Stimulated activated CD4-positive, alpha-beta T cell treated with anti-CD3 and anti-CD28 coated beads, Interleukin-1b, Interleukin-23, amount 100 ng/mL, for 1 hour (primary cell): ENCODE measurements around the gene ABLIM1.

Experiments used
- DNase-seq, 2 donors: peaks; one replicate each; pipeline ENCODE4 v3.0.0-alpha.2; 2020; ENCODE audit warnings: low read depth in 2 of 2

The ABLIM1 gene

DNA sequence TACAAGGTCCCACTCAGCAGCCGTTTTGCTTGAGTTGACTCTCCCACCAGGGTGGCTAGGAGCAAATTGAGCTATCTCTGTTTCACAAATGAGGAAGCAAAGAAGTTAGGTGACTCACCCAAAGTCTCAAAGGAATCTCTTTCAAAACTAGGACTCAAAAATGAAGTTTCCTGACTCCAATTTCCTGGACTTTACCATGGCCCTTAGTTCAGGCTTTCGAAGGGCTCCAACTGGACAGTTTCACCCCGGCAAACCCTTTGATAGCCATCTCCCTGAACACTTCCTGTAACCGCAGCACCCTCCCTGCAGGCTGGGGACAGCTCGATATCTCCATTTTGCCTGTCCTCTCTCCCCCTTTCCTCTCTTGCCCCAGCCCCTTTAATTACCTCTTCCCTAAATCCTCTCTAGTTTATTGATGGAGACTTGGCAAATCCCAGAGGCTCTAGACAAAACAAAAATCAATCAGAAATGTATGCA, 249.1 kb downstream of the ABLIM1 start:
- DNase-seq: no peak

DNA sequence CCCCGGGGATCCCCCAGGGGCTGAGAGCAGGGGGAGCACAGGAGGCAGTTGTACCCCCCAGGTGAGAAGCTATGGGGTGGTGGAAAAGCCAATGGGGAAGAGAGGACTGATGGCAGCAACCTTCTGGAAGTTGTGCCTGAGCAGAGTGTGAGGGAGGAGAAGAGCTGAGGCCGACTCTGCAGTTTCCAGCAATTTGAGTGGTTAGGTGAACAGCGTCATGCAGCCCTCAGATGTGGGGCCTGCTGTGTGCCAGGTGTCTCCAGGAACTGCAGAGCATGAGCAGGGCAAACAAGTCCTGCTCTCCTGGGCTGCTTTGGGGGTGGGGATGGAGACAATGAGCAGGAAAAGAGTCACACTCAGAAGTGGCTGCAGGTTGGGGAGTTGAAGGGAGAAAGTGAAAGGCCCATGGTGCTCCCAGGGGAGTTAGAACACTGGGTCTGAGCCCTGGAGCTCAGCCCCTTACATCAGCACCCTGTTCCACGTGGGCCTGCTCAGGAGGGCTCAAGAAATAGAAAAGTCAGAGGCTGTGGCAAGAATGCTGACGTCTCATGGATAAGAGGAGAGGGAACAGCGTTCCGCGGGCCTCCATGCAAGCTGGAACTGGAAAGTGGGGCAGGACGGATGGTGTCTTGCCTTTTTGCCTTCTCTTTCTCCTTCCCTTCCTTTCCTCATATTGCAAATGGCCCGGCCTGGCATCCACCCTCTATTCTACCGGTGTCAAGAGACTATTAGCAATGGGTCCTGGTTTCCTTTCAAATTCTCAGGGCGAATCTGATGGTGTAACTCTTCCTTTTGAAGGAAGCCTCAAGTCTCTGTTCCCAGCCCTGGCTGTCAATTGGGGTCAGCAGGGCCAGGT, 249.7 kb downstream of the ABLIM1 start:
- DNase-seq: no peak

DNA sequence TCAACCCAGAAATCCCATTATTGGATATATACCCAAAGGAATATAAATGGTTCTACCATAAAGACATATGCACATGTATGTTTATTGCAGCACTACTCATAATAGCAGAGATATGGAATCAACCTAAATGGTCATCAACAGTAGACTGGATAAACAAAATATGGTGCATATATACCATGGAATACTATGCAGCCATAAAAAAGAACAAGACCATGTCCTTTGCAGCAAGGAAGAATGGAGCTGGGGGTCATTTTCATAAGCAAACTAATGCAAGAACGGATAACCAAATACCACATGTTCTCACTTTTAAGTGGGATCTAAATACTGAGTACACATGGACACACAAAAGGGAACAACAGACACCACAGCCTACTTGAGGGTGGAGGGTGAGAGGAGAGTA, 251.6 kb downstream of the ABLIM1 start:
- no peak for DNase-seq

DNA sequence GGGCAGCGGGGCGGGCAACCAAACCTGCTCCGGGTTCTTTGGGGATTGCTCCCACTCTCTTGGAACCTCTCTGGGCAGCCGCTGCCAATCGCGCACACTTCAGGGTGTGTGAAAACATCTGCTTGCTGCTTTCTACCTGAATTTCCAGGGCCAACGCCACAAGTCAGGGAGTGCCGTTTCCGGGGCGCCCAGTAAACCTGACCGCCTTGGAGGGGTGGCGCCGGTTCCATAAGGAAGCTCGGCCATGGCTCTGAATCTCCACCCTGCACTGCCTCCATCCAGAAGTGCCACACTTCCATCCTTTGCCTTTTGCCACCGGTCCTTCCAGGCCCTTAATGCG, 253.1 kb downstream of the ABLIM1 start:
- no peak for DNase-seq

DNA sequence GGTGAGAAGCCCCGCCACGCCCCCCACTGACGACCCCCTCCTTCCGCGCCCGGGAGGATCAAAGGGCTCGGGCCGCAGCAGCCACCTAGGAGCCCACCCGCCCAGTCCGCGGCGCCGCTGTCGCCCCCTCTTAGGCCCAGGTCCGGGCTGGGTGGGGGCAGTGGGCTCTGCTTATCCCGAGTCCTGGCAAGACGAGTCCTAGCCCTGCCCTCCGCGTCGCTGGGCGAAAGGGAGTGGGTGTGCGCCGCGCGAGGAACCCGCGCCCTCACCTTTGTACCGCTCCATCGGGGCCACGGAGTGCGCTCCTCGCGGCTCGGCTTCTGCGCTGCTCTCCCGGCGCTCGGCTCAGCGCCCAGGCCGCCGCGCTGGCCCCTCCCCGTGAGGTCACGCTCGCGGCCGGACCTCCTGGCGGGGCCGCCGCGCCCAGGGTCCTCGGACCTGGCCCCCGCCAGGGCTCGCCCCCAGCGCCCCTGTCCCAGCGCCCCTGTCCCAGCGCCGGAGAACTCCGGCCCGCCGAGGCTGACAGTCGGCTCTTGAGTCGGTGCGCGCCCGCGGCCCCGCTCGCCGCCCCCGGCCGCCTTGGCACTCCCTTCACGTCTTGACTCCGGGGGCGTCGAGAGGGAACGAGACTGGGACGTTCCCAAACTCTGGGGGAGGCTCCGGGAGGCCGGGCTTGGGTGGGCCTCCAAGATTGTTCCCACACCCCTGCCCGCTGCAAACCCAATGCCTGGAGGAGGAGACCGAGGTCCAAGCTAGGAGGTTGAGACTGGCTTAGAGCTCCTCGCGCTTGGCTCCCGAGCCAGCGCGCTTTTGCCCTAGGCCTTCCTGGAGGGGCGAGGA, 253.7 kb downstream of the ABLIM1 start, which contains the start of gene AFAP1L2:
TSS of gene AFAP1L2 (minus strand) at position 332 of the 840 bp plus-strand sequence. CDS start at position 285, 47 bp downstream.
- no peak for DNase-seq

DNA sequence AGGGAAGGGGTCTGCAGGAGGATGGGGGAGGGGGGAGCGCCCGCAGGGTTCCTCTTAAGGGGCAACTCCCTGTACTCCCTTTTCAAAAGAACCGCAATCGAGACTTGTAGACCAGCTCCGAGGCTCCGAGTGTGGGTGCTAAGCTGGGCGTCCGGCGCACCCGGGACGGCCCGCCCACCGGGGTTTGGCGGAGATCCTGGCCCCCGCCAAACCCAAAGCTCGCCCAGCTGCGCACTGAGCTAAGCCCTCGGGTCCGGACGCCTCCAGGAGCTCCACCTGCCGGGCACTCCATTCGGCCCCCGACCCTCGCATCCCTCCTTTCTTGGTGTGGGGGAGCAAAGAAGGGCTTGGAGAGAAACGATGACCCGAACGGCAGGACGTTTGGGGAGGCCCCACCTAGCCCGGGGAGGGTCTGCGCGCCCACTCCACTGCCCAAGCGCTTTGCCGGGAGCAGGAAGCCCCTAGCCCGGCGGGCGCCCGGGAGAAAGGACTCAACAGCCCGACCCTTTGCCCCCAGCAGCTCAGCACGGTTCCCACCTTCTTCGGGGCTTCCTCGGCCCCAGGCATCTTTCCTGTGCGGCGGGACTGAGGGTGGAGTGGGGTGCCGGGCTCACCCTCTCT, 254.4 kb downstream of the ABLIM1 start:
- no peak for DNase-seq

DNA sequence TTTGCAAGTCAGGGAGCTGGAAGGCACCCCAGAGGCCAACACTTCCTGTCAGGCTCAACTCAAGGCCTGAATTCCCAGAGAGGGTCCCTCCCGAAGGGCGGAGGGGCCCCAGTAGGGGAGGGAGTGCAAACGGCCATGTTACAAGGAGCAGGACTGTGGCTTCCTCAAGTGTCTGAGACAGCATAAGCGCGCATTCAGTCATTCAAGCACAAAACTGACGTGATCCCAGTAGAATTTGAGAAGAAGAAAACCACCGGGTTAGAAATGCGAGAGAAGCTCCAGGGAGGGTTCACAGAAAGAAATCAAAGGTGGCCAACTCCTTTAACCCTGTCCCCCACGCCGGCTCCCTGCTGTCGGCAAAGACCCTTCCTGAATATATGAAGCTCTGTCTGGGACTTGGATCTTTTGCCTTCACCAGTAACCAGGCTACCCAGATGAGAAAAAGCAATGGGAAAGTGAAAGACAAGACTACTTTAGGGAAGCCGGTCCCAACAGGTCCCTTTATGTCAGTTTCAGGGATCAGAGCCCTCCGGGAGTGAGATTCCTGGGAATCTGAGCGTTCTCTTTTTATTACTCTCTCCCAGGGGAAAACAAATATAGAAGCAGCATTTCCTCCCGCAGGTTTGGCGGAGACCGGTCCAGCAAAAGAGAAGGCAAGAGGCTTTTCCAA, 255.1 kb downstream of the ABLIM1 start:
- DNase-seq: no peak

DNA sequence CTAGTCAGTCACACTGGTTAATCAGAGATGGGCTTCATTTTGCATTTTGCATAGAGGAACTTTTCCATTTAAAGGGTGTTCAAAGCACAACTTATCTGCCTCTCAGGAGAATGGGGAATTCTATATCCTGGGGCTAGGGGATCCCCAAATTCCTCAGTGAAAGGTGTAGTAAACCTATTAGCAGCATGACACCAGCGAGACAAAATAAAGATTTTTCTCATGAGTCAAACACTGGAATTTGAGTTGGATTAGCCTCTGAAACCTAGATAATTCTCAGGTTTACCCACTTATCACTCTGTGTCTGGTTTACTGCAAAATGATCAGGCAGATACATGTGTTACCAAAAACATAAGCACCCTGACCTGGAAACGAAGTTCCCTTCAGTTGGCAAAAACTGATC, 255.8 kb downstream of the ABLIM1 start:
- DNase-seq: no peak

DNA sequence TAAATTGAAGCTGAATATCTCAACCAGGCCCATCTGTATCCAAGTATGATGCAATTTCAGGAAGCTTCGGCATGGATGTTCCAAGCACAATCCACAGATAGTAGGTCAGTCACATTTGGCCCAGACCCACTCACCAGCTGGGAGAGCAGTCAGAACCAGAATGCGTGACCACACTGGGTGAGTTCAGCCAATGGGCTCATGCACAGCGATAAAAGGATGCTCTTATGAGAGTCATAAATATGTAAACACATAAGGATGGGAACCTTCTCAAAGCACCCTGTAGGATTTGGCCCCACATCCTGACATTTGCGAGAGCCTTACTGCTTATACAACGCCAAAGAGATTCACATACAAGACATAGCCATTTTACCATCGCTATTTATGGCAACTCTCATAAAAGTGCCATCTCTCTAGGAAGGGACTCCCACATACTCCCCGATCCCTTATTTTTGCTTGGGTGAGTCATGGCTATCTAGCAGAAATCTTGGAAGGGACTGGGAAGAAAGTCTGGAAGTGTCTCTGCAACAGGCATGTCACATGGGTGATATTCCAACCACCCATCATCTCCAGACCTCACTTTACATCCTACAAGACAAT, 256.8 kb downstream of the ABLIM1 start:
- DNase-seq: no peak

DNA sequence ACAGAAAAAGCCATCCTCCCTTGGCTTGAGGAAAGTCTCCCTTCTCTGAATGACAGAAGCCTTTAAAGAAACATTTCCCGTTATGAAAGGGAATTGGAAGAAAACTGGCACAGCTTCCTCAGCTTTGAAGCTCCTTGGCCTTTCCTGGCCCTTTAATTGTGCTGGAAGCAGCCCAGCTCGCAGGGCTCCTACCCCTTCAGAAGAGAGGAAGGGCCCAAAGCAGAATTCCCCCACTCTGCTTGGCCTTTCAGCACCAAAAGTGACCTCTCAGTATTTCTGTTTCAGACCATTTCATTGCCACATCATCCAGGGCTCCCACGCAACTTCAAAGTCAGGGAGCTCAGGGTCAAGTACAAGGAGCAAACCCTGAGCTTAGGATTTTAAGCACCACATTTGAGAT, 258.0 kb downstream of the ABLIM1 start:
- DNase-seq: no peak

DNA sequence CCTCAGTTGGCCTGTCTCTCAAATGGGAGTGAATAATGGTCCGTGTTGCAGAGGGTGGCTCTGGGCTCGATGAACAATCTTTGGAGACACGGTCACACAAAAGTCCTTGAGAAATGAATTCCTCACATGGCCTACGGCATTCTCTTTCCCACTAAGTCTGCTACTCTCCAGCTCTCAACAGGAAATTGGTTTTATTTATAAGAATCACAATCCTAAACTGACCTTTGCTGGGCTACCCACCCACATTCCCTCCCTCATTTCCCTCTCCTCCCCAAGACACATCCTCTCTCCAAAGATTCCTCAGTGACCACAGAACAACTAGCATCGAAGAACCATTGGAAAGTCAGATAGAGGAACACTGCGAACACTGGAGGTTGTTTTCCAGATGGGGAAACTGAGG, 258.5 kb downstream of the ABLIM1 start:
- DNase-seq: no peak

DNA sequence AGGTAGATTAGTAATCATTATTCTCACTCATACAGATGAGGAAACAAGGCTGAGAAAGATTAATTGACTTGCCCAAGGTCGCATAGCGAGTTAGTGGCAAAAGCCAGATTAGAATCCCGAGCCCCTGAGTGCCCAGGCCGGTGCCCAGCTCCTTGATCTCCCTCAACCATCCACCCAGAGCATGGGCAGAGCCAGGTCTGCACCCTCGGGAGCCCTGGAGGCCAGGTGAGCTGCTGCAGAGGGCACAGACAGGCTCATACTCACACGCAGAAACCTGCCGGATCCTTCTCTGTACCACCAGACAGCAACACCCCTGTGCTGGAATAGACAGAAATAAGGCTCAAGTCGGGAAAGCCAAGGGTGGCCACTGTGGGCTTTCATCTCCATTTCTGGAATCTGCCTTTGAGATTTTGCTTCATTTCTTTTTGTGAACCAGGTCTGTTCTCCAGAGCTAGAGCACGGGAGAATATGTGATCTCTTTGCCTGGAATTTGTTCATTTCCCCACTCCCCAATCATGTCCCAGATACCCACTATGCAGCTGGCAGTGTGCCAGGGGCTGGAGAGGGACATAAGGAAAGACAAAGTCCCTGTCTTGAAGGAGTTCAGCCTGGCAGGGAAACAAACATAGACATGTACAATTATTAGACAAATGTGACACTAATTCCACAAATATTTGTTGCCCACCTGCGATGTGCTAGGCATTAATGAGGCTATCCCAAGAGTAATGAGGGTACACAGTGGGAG, 259.3 kb downstream of the ABLIM1 start:
- DNase-seq: no peak

DNA sequence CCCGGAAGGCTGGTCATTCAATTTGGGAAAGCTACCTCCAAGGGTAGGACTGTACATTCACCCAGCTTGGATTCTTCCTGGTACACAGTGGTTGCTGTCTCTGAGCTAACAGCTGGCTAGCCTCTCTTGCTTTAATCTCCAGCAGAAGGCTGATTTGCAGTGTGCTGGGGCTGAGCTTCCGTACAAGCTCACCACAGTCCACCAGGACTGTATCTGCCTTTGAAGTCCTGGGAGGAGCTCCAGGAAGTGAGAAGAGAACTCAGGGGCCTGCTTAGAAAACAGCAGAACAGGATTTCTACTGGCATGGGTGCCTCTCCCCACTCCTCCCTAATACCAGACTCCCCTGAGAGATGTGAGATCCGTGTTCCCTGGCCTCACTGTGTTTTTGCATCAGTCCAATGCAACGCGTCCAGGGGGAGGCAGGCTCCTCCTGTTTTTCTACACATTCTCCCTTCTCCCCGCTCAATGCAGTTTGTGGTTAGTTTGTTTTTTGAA, 260.4 kb downstream of the ABLIM1 start:
- DNase-seq: no peak

DNA sequence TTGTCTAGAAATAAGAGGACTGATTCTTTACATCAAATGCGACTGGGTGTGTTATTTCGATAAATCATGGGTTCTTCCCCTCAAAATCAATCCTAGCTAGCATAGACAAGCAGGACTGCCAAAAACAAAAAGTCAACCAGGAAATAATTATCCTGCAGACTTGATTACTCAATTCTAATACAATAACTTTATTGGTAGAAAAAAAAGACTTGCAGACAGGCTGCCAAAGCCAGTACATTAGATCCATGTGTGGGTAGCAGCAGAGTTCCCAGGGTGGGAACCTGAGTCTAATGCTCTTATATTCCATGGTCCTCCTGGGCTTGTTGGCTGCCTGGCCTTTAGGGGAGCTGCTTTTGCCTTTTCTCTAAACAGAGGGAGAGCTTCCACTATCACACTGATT, 261.6 kb downstream of the ABLIM1 start:
- DNase-seq: no peak

DNA sequence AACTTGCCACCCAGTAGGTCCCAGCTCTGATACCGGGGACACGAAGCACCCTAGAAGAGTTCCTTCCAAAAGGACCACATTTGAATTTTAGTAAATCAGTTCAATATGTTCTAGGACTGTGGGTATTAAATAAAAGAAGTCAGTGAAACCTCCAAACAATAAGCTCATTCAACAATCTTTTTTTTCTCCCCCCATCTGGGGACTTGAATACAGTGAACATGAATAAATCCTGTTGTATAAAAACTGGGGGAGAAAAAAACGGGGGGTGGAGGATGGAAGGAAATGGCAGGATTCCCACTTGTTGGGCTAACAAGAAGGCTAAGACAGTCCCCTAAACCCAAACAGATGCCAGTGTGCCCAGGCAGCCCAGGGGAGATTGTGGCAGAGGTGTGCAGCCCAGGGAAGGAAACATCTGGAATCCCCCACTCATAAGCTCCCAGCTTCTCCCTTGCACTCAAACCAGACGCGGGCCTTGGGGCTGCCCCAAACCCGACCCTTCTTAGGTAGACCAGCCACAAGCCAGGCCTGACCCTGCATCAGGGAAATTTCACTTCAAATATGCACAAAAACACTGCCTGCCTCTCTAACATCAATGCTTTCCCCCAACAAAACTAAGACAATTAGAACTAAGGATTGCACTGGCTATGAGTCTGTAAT, 262.6 kb downstream of the ABLIM1 start:
- DNase-seq: no peak

DNA sequence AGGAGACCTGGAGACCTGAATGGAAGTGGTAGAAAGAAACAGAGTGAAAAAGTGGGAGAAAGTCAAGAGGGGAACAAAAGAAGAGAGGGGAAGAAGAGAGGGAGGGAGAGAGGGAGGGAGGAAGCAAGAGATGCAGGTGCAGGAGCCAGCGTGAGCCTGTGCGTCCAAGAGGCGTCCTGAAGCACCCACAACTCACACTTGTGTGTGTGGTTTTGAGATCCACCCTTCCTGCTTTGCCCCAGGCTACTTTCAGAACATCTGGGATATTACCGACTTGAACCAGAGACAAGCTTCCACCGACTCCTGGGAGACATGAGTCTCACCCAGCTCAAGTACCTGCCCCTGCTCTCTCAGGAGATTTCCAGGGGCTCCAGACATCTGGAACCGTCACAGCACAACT, 263.5 kb downstream of the ABLIM1 start:
- DNase-seq: no peak

DNA sequence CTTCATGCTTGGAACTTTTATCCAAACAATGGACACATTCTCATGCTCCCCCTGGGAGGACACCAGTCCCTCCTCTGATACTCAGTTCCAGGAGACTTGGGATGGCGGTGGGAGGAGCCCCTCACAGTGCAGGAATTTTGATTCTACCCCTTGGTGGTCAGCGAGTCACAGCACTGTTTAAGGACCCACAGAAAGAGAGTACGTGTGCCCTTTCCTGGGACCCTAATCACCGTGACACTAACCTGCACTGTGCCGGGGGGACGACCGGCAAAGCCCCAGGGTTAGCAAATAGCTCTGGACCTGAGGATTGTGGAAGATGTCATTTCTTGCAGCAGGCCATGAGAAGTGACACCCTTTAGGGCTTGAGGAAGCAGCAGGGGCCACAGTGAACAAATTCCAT, 264.2 kb downstream of the ABLIM1 start:
- no peak for DNase-seq

DNA sequence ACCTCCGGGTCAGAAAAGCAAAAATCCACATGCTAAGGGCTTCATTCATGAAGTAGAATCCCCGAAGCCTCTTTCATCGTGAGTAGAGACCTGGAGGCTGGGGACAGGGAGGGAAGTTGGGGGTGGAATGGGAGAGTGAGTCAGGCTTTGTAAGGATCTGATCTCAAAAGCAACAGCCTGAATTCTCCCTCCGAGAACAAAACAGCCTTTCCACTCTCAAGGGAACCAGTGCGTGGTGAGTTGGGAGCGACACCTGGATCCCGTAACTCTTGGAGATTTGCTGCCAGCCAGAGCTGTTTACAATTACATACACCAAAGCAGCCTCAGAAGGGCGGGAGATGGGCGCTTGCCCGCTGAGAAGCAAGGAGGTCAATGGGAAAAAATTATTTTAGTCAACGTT, 264.6 kb downstream of the ABLIM1 start:
- DNase-seq: no peak

DNA sequence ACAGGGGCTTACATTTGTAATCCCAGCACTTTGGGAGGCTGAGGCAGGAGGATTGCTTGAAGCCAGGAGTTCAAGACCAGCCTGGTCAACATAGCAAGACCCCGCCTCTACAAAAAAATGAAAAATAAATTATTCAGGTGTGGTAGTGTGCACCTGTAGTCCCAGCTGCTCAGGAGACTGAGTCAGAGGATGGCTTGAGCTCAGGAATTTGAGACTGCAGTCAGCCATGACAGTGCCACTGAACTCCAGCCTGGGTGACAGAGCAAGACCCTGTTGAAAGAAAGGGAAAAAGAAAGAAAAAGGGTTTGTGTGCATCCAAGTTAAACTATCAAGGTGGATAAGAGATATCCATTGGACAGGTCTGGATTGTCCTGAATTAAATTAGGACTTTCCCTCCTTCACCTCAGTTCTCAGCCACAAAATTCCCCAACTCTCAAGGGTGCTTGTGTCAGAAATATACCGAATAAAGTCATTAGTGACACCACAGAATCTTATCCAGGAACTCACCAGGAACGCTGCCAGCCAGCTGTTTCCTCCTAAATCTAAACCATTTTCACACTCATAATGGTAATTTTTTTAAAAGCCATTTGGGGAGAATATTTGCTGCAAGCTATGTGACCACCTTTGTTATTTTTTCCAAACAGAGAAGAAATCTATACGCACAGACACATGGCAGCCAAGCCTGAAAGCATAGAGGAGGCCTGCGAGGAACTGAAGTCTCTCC, 265.8 kb downstream of the ABLIM1 start:
- no peak for DNase-seq
